CD14-positive monocyte (primary cell): ENCODE data around the gene WSB2. TPM values are rescaled to one million over a fixed set of nuclear protein-coding genes. Genes with fewer than 3 reads are reported as not detected.

Experiments
- DNase-seq, 3 donors: peaks; one replicate each; pipeline ENCODE4 v3.0.0-alpha.2; 2011 to 2022
- H2AFZ ChIP-seq: 2 replicates; pipeline ENCODE4 v1.6.0; 2012; ENCODE audit warnings: mild to moderate bottlenecking, low read depth, low read length, inconsistent platforms; ENCODE audit not compliant: insufficient read depth, poor library complexity, severe bottlenecking
- H3K27ac ChIP-seq, 2 donors: 1 replicate in 1 of 2; 2 replicates in 1 of 2; pipeline ENCODE4 v1.5.1; 2012 to 2013; ENCODE audit warnings: low read length in 2 of 2, control low read depth in 1 of 2, inconsistent platforms in 1 of 2, low read depth in 1 of 2, mild to moderate bottlenecking in 1 of 2
- H3K27me3 ChIP-seq, 2 donors: one replicate each; pipeline versions ENCODE4 v1.6.0 to v1.6.1; 2011 to 2013; ENCODE audit warnings: low read length in 2 of 2; ENCODE audit not compliant: control insufficient read depth in 2 of 2, insufficient read depth in 2 of 2
- H3K36me3 ChIP-seq, 2 donors: replicated peaks in 1 of 2; 1 replicate in 1 of 2; 2 replicates in 1 of 2; pipeline versions ENCODE4 v1.5.1 to v1.6.1; 2012 to 2013; ENCODE audit warnings: low read length in 2 of 2, control low read depth in 1 of 2, inconsistent platforms in 1 of 2, mild to moderate bottlenecking in 1 of 2; ENCODE audit not compliant: insufficient read depth in 2 of 2, control insufficient read depth in 1 of 2
- H3K4me1 ChIP-seq, 2 donors: 1 replicate in 1 of 2; 2 replicates in 1 of 2; pipeline versions ENCODE4 v1.5.1 to v1.6.1; 2012 to 2013; ENCODE audit warnings: low read length in 2 of 2, control low read depth in 1 of 2, inconsistent platforms in 1 of 2, mild to moderate bottlenecking in 1 of 2, moderate library complexity in 1 of 2; ENCODE audit not compliant: insufficient read depth in 2 of 2, control insufficient read depth in 1 of 2
- H3K4me2 ChIP-seq: replicated peaks from 2 replicates; pipeline ENCODE3; 2012; ENCODE audit warnings: low read length, moderate library complexity, mild to moderate bottlenecking; ENCODE audit not compliant: poor library complexity, severe bottlenecking; ENCODE audit errors: extremely low read depth
- H3K4me3 ChIP-seq, 3 experiments: fragments of 200-600 bp in 1 of 3; sonication (generic) in 1 of 3; replicated peaks in 1 of 3; 1 replicate in 2 of 3; 2 replicates in 1 of 3; pipeline ENCODE4 v1.5.1; 2011 to 2013; ENCODE audit warnings: low read length in 3 of 3, mild to moderate bottlenecking in 3 of 3, control low read depth in 2 of 3, low read depth in 2 of 3, inconsistent platforms in 1 of 3, moderate library complexity in 1 of 3
- H3K79me2 ChIP-seq: 2 replicates; pipeline ENCODE4 v1.6.0; 2012; ENCODE audit warnings: mild to moderate bottlenecking, control low read depth, inconsistent platforms, low read length, moderate library complexity; ENCODE audit not compliant: insufficient read depth
- H3K9ac ChIP-seq: 2 replicates; pipeline ENCODE4 v1.6.0; 2017; ENCODE audit warnings: low read length, mild to moderate bottlenecking; ENCODE audit not compliant: insufficient read depth, poor library complexity, severe bottlenecking
- H3K9me3 ChIP-seq, 2 donors: replicated peaks in 1 of 2; 1 replicate in 1 of 2; 2 replicates in 1 of 2; pipeline versions ENCODE4 v1.5.1 to v1.6.1; 2012 to 2013; ENCODE audit warnings: low read length in 2 of 2, control low read depth in 1 of 2; ENCODE audit not compliant: control insufficient read depth in 1 of 2, insufficient read depth in 1 of 2
- H4K20me1 ChIP-seq: 2 replicates; pipeline ENCODE4 v1.6.0; 2012; ENCODE audit warnings: mild to moderate bottlenecking, low read length, control low read depth, moderate library complexity; ENCODE audit not compliant: insufficient read depth
- H3K27ac Mint-ChIP-seq, 7 donors: one replicate each; pipeline ENCODE4 v1.8.0; 2020; ENCODE audit warnings: mild to moderate bottlenecking in 7 of 7, mixed read lengths in 7 of 7, moderate library complexity in 6 of 7, inconsistent platforms in 2 of 7
- H3K27me3 Mint-ChIP-seq, 3 donors: one replicate each; pipeline ENCODE4 v1.8.0; 2021 to 2022; ENCODE audit warnings: low read depth in 3 of 3, mild to moderate bottlenecking in 3 of 3, mixed read lengths in 3 of 3, moderate library complexity in 3 of 3, inconsistent platforms in 1 of 3
- H3K36me3 Mint-ChIP-seq, 2 donors: one replicate each; pipeline ENCODE4 v1.8.0; 2020; ENCODE audit warnings: mixed read lengths in 2 of 2, inconsistent platforms in 1 of 2, mild to moderate bottlenecking in 1 of 2
- H3K4me1 Mint-ChIP-seq: one replicate; pipeline ENCODE4 v1.8.0; 2020; ENCODE audit warnings: mild to moderate bottlenecking, mixed read lengths
- H3K4me3 Mint-ChIP-seq, 2 donors: one replicate each; pipeline ENCODE4 v1.8.0; 2020; ENCODE audit warnings: mild to moderate bottlenecking in 2 of 2, mixed read lengths in 2 of 2, moderate library complexity in 1 of 2
- H3K9me3 Mint-ChIP-seq, 7 donors: one replicate each; pipeline ENCODE4 v1.8.0; 2020 to 2022; ENCODE audit warnings: mixed read lengths in 7 of 7, mild to moderate bottlenecking in 6 of 7, moderate library complexity in 6 of 7, inconsistent platforms in 2 of 7
- WGBS: methylation state at CpG from one replicate; pipeline ENCODE4 v1.1.5; 2013; ENCODE audit warnings: missing lambda C conversion rate; ENCODE audit not compliant: insufficient coverage; 5-methylcytosine and 5-hydroxymethylcytosine counted together
- intact Hi-C, 2 donors: fragments of 100-400 bp; cut with micrococcal nuclease; formaldehyde crosslinking; loops; one replicate each; pipeline versions ENCODE4 v1.15.0 to v1.15.1; 2023
- polyA plus RNA-seq, 3 donors: library from polyadenylated mRNA; depleted of rRNA in 1 of 3; unstranded in 2 of 3; stranded (reverse) in 1 of 3; fragments of 300-500 nt in 2 of 3; fragments of >200 nt in 1 of 3; fragmentation: Illumina TruSeq in 2 of 3; gene quantifications; 1 replicate in 2 of 3; 2 replicates in 1 of 3; pipeline ENCODE4 v1.2.3, GENCODE V29; 2012 to 2021
- TF ChIP-seq, protein P1 (sequence below): fragments of 200-600 bp; IDR thresholded peaks from one replicate; pipeline ENCODE4 v1.8.0; 2022; ENCODE audit warnings: antibody characterized with exemption, mild to moderate bottlenecking

WSB2 gene
- polyA plus RNA-seq, 3 donors: 25.4 to 36.3 (median 25.8) TPM

DNA sequence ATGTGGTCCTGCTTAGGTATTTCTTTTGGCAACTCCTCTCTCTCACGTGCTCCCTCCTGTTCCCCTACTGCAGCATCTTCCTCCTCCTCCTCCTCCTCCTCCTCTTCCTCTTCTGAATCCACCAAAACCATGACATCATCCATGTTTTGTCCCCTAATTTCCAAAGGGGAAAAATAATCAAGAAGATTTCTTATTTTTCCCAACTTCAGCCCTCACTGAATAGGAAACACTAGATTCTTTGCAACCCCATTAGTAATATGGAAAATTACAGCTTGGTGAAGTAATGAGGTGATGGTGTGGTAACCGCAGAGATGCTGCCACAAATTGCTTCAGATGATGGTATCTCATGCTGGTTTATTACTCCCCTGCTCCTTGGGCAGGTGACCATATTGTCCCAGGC lies 7.5 kb upstream of the WSB2 start:
- Histone ChIP-seq H3K36me3 (no peaks in the 10 kb centered on the region), H3K4me3 (no peak overlapping the region), H3K27me3 (no peaks in the 10 kb centered on the region), H3K9ac (no peak overlapping the region), H3K9me3 (no peaks in the 10 kb centered on the region), H3K4me1 (peaks cover 24 to 28% of the 10 kb centered on the region in 2 donors), H3K4me2 (no peak overlapping the region), H3K27ac (no peak overlapping the region), H4K20me1 (no peaks in the 10 kb centered on the region), H2AFZ (no peak overlapping the region), H3K79me2 (no peaks in the 10 kb centered on the region)
- Mint-ChIP-seq H3K4me1 (peaks cover 28% of the 10 kb centered on the region), H3K9me3 (peaks cover 0 to 2% (median 0%) of the 10 kb centered on the region in 7 donors), H3K4me3 (no peak overlapping the region), H3K27ac (no peak overlapping the region), H3K27me3 (peaks cover 1 to 2% (median 2%) of the 10 kb centered on the region in 3 donors), H3K36me3 (peaks cover 8% of the 10 kb centered on the region in 2 donors)
- 78% methylated on average over 1 of the region's 2 CpGs for WGBS
- intact Hi-C loops: loop anchor here in 1 of 2 donors (10.0 kb wide), 1 partner anchor 306 kb away; the partner anchor contains the start of genes SUDS3 and TAOK3
- no peak for DNase-seq
- TF ChIP-seq, protein P1, sequence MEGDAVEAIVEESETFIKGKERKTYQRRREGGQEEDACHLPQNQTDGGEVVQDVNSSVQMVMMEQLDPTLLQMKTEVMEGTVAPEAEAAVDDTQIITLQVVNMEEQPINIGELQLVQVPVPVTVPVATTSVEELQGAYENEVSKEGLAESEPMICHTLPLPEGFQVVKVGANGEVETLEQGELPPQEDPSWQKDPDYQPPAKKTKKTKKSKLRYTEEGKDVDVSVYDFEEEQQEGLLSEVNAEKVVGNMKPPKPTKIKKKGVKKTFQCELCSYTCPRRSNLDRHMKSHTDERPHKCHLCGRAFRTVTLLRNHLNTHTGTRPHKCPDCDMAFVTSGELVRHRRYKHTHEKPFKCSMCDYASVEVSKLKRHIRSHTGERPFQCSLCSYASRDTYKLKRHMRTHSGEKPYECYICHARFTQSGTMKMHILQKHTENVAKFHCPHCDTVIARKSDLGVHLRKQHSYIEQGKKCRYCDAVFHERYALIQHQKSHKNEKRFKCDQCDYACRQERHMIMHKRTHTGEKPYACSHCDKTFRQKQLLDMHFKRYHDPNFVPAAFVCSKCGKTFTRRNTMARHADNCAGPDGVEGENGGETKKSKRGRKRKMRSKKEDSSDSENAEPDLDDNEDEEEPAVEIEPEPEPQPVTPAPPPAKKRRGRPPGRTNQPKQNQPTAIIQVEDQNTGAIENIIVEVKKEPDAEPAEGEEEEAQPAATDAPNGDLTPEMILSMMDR: no peak

DNA sequence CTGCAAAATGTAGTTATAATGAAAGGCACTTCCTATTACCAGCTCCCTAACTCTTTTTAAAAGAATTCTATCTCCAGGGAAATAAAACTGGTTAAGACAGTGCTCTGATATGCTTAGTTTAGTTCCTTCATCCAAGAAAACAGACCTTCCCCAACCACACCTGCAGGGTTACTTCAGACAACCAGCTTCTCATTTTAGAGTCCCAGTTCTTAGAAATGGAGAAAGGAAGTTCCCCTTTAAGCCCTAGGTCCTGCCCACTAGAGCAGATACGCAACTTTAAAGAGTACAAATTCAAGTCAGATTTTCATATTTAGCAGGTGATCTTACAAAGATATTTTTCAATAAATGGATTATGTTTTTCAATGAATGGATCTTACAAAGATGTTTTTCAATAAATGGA lies 4.4 kb upstream of the WSB2 start:
- peaks cover 43% of the 10 kb centered on the region for H3K4me1 Mint-ChIP-seq
- no peaks in the 10 kb centered on the region for H3K9me3 Mint-ChIP-seq
- no peak overlapping the region for H3K9ac ChIP-seq
- peak overlapping the region; percentile 71 for H3K4me2 ChIP-seq
- peaks cover 3% of the 10 kb centered on the region in 2 donors for H3K36me3 Mint-ChIP-seq
- no peaks in the 10 kb centered on the region for H3K9me3 ChIP-seq
- no CpG with 5 or more reads among the region's 1 CpG for WGBS
- no peaks in the 10 kb centered on the region for H3K36me3 ChIP-seq
- peaks cover 6 to 8% (median 8%) of the 10 kb centered on the region in 3 donors for H3K27me3 Mint-ChIP-seq
- peak in 2 of 3 donors; percentile 23 to 25 for DNase-seq
- peak overlapping the region in 1 of 3 experiments; percentile 63 for H3K4me3 ChIP-seq
- no peak overlapping the region for H2AFZ ChIP-seq
- H3K27ac ChIP-seq: peak overlapping the region in 1 of 2 donors; percentile 21
- H3K27ac Mint-ChIP-seq: peak overlapping the region in 3 of 7 donors; percentile 9 to 68 (median 15)
- intact Hi-C loops: loop anchor here in 1 of 2 donors (10.0 kb wide), 1 partner anchor 309 kb away; the partner anchor contains the start of genes SUDS3 and TAOK3
- TF ChIP-seq, protein P1: no peak
- no peaks in the 10 kb centered on the region for H4K20me1 ChIP-seq
- H3K27me3 ChIP-seq: no peaks in the 10 kb centered on the region
- H3K79me2 ChIP-seq: peaks cover 20% of the 10 kb centered on the region
- H3K4me1 ChIP-seq: peaks cover 41 to 47% of the 10 kb centered on the region in 2 donors
- peak overlapping the region in 1 of 2 donors; percentile 76 for H3K4me3 Mint-ChIP-seq
